Measurements from ENCODE around the gene CFAP61. TPM values are rescaled to one million over a fixed set of nuclear protein-coding genes. Genes with fewer than 3 reads are reported as not detected.

Gene CFAP61
- total RNA-seq, 1 experiment from 2014 or later, result 0.28 TPM

GRCh38 chr20:20266552-20266951 lies 214.2 kb downstream of the CFAP61 start:
- Histone ChIP-seq H3K36me3 (ENCODE audit: control insufficient read depth, insufficient read depth, low read length) (no peaks in the 10 kb centered on the region), H3K27ac (ENCODE audit: low read length) (no peak overlapping the region), H3K9me3 (ENCODE audit: control insufficient read depth, insufficient read depth, low read depth, low read length) (no peaks in the 10 kb centered on the region), H3K4me1 (ENCODE audit: control insufficient read depth, insufficient read depth, low read length) (no peaks in the 10 kb centered on the region), H3K4me3 (ENCODE audit: low read depth in 2 of 2, low read length in 2 of 2) (no peak overlapping the region), H3K27me3 (ENCODE audit: control insufficient read depth, insufficient read depth, low read length) (peaks cover 2% of the 10 kb centered on the region; the same call in 1 of the 2 replicates)
- intact Hi-C loops (cut with micrococcal nuclease; ENCODE audit: unreplicated experiment), result no loop called here
- no peak for TF ChIP-seq POLR2AphosphoS5 (IDR thresholded peaks at IDR 0.05; ENCODE audit: low read depth, low read length)
- no peak for TF ChIP-seq SIN3A (IDR thresholded peaks at IDR 0.05; ENCODE audit: borderline replicate concordance, insufficient read depth, low read depth, low read length)
- no peak for TF ChIP-seq TCF7L2 (IDR thresholded peaks at IDR 0.05; ENCODE audit: low read depth, low read length)
- no peak for TF ChIP-seq CTCF (IDR thresholded peaks at IDR 0.05)
- no peak for TF ChIP-seq REST (IDR thresholded peaks at IDR 0.05; ENCODE audit: insufficient read depth in 1 of 2, low read depth in 2 of 2, low read length in 1 of 2)
- CTCF ChIA-PET, result no interaction called here
- BruUV-seq (replicated peaks), result no TSS peak
- POLR2A ChIA-PET, result no interaction called here
- DNase-seq (ENCODE audit: low read depth, low spot score), result no peak
- no peak for ATAC-seq
- in situ Hi-C loops (cut with HindIII; ENCODE audit: low pct_unique_long_range_greater_than_20kb, low sequenced_read_pairs), result no loop called here

- no peak for ATAC-seq
- Histone ChIP-seq H3K4me3 (ENCODE audit: low read depth in 2 of 2, low read length in 2 of 2) (no peak overlapping the region), H3K4me1 (ENCODE audit: control insufficient read depth, insufficient read depth, low read length) (no peaks in the 10 kb centered on the region), H3K9me3 (ENCODE audit: control insufficient read depth, insufficient read depth, low read depth, low read length) (no peaks in the 10 kb centered on the region), H3K36me3 (ENCODE audit: control insufficient read depth, insufficient read depth, low read length) (no peaks in the 10 kb centered on the region), H3K27ac (ENCODE audit: low read length) (no peak overlapping the region), H3K27me3 (ENCODE audit: control insufficient read depth, insufficient read depth, low read length) (peaks cover 2% of the 10 kb centered on the region; the same call in 1 of the 2 replicates)
- no peak for DNase-seq (ENCODE audit: low read depth, low spot score)
- TF ChIP-seq TCF7L2 (IDR thresholded peaks at IDR 0.05; ENCODE audit: low read depth, low read length), result no peak
- no peak for TF ChIP-seq SIN3A (IDR thresholded peaks at IDR 0.05; ENCODE audit: borderline replicate concordance, insufficient read depth, low read depth, low read length)
- no peak for TF ChIP-seq CTCF (IDR thresholded peaks at IDR 0.05)
- no peak for TF ChIP-seq POLR2AphosphoS5 (IDR thresholded peaks at IDR 0.05; ENCODE audit: low read depth, low read length)
- TF ChIP-seq REST (IDR thresholded peaks at IDR 0.05; ENCODE audit: insufficient read depth in 1 of 2, low read depth in 2 of 2, low read length in 1 of 2), result no peak
- no TSS peak for BruUV-seq (replicated peaks)
- in situ Hi-C loops (cut with HindIII; ENCODE audit: low pct_unique_long_range_greater_than_20kb, low sequenced_read_pairs), result no loop called here
- intact Hi-C loops (cut with micrococcal nuclease; ENCODE audit: unreplicated experiment), result no loop called here
- ChIA-PET CTCF (no interaction called here), POLR2A (no interaction called here)
Measured at GRCh38 chr20:20267685-20268370, 215.5 kb downstream of the CFAP61 start.
